Motor neuron (in vitro differentiated cells): ENCODE data around the gene KIF2C. TPM values are rescaled to one million over a fixed set of nuclear protein-coding genes. Genes with fewer than 3 reads are reported as not detected.
"Not testable (repeated sequence)": the region's sequence is repeated elsewhere in the genome, so short reads cannot be mapped to it uniquely, and the experiment has no call there.

Experiments
- ATAC-seq, 8 experiments: fragments of 200-7000 bp; cut with Tn5 transposase; replicated peaks in 6 of 8; 2 replicates each; pipeline ENCODE4 v1.8.0; 2021; ENCODE audit warnings: mild to moderate bottlenecking in 8 of 8, moderate library complexity in 8 of 8
- H3K27ac ChIP-seq, 2 donors: fragments of 250-450 bp; sonication (Bioruptor Pico); 2 replicates each; pipeline ENCODE4 v1.9.0; 2021; ENCODE audit warnings: antibody characterized with exemption in 2 of 2, mild to moderate bottlenecking in 2 of 2, moderate library complexity in 1 of 2
- H3K4me1 ChIP-seq, 2 donors: fragments of 250-450 bp; sonication (Bioruptor Pico); replicated peaks in 1 of 2; 2 replicates each; pipeline ENCODE4 v1.6.1; 2021; ENCODE audit warnings: antibody characterized with exemption in 2 of 2, mild to moderate bottlenecking in 2 of 2, moderate library complexity in 1 of 2
- H3K4me3 ChIP-seq, 5 donors: fragments of 250-450 bp; sonication (Bioruptor Pico); 2 replicates each; pipeline ENCODE4 v1.9.0; 2021; ENCODE audit warnings: antibody characterized with exemption in 5 of 5, mild to moderate bottlenecking in 5 of 5, moderate library complexity in 4 of 5
- WGBS, 10 experiments: fragments of 450-650 bp; shearing (Covaris generic); methylation state at CpG; one replicate each; pipeline ENCODE4 v1.0.0; 2022; 5-methylcytosine and 5-hydroxymethylcytosine counted together
- in situ Hi-C, 9 experiments: fragments of 400-800 bp; cut with MboI; loops; one replicate each; pipeline ENCODE4 v1.15.0; 2021; ENCODE audit warnings: low sequenced_read_pairs in 9 of 9, low pct_unique_long_range_greater_than_20kb in 2 of 9; ENCODE audit not compliant: unreplicated experiment in 9 of 9
- total RNA-seq, 8 experiments: library from RNA; unstranded; fragments of 300-600 nt; gene quantifications; 2 replicates each; pipeline versions ENCODE4 v1.2.3 to v1.2.4, GENCODE V29; 2022

KIF2C gene
- total RNA-seq, 8 experiments from 2014 or later = 0.61 to 92.3 (median 4.9) TPM

DNA sequence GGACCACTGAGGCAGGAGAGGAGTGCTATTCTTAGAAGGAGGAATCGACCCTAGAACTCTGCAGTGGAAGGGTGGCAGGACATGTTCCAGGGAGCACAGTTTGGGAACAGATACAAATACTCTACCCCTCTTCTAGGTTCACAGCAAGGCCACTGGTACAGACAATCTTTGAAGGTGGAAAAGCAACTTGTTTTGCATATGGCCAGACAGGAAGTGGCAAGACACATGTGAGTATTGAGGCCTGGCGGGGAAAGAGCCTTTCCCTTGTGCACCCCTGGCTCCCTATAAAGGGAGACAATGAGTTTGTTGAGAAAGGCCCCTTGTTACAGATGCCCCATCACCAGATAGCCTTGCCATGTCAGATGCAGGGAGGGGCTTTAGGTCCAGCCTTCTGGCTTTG is 17.8 kb downstream of the KIF2C start:
- Histone ChIP-seq H3K27ac (no peak overlapping the region), H3K4me3 (no peak overlapping the region), H3K4me1 (no peaks in the 10 kb centered on the region)
- no peak for ATAC-seq
- in situ Hi-C loops = no loop called here
- WGBS, 10 experiments = 92 to 100% (median 100%) methylated on average over 1 to 2 of the region's 2 CpGs; no CpG with 5 or more reads in 5 of the 10 experiments

DNA sequence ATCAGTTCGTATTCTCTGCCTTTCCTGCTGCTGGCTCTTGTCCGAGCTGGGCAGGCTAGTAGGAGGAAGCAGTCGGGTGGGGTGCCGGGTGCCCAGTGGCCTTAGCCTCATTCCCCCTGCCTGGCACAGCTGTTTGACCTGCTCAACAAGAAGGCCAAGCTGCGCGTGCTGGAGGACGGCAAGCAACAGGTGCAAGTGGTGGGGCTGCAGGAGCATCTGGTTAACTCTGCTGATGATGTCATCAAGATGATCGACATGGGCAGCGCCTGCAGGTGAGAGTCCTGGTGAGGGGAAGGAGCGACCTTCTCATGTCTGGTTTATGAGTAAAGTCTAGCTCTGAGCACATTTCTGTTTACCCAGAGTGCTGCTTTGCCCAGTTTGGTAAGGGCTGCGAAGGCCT is 19.4 kb downstream of the KIF2C start:
- Histone ChIP-seq H3K4me1 (no peaks in the 10 kb centered on the region), H3K27ac (no peak overlapping the region), H3K4me3 (no peak overlapping the region)
- WGBS, 10 experiments = 86 to 100% (median 97%) methylated on average over 1 to 8 of the region's 11 CpGs; no CpG with 5 or more reads in 4 of the 10 experiments
- no peak for ATAC-seq
- in situ Hi-C loops = no loop called here

DNA sequence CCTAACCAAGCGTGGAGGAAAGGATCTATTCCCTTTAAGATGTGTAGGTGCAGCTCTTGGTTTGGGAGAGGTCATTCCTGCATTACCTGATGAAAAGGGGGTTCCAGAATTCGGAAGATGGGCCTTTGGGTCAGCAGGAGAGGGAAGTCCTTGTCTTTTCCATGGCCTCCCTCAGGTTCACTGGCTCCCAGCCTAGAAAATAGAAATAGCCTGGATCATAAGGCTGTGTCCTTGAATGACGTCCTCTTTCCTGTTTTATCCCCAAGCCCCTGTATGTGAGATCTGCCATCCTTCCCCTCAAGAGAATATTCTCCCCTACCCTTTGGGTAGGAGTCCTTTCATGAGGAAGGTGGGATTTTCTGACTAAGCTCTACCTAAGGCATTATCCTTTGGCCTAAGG is 21.2 kb downstream of the KIF2C start:
- in situ Hi-C loops = no loop called here
- no peak for ATAC-seq
- Histone ChIP-seq H3K4me3 (no peak overlapping the region), H3K27ac (no peak overlapping the region), H3K4me1 (no peaks in the 10 kb centered on the region)
- 82 to 100% (median 100%) methylated on average over 1 to 2 of the region's 3 CpGs; no CpG with 5 or more reads in 3 of the 10 experiments for WGBS, 10 experiments

DNA sequence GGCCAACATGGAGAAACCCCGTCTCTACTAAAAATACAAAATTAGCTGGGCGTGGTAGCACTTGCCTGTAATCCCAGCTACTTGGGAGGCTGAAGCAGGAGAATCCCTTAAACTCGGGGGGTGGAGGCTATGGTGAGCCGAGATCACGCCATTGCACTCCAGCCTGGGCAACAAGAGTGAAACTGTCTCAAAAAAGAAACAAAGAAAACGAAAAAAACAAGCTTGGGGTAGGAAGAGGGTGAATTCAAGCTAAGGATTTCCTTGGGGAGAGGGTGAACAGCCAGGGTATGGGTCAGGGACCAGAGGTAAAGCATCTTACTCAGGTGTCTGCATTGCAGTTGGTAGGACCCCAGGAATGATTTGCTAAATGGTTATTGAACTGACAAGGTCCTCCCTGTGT is 26.8 kb downstream of the KIF2C start:
- H3K4me1 ChIP-seq, H3K4me3 ChIP-seq, in situ Hi-C loops, ATAC-seq, H3K27ac ChIP-seq: not testable (repeated sequence)
- 67 to 100% (median 93%) methylated on average over 1 to 6 of the region's 6 CpGs; no CpG with 5 or more reads in 2 of the 10 experiments for WGBS, 10 experiments

DNA sequence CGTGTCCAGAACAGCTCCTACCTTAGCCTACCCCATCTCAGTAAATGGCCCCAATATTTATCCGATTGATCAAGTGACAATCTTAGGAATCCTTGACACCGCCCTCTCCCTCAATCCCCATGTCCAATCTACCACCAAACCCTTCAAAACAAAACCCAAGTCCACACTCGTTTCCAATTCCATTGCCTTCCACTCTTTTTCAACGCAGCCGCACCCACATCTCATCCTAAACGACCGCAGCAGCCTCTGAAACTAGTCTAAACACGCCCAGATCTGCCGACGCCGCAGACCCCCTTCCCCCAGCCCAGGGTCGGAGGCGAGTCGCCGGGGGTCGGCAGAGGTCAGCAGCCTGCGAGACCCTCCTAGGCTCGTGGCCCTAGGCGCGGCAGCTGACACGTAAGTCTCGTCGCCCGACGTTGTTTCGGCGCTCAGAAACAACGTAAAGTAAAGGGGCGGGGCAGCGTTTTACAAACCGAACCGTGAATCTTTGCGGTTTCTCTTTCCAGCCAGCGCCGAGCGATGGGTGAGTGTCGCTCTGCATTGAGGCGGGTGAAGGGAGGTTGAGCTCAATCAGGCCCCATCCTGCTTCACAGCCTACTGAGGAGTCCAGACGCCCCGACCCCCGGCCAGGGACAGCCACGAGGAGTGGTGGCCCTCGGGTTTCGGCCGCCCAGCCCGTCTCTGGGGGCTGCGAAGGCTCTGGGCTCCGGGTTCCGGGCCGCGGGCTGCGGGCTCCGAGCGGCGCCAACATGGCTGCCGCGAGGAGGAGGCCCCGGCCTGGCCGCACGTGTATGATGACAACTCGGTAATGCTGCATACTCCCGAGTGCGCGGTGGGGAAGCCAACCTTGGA is 35.7 kb downstream of the KIF2C start, which contains the start of gene RPS8:
RPS8 (plus strand) TSS at position 463 of the 852 bp plus-strand sequence; CDS start at position 520, 57 bp downstream.
- in situ Hi-C loops = no loop called here
- peaks cover 22 to 23% of the 10 kb centered on the region in 2 donors for H3K4me1 ChIP-seq
- peak within 1 kb of the TSS; percentile 45 to 78 (median 59) for H3K4me3 ChIP-seq
- 0 to 3% (median 0%) methylated on average over 2 to 43 of the region's 65 CpGs; no CpG with 5 or more reads in 1 of the 10 experiments for WGBS, 10 experiments
- H3K27ac ChIP-seq = peak within 1 kb of the TSS; percentile 89
- peak; percentile 70 to 89 (median 86) for ATAC-seq

DNA sequence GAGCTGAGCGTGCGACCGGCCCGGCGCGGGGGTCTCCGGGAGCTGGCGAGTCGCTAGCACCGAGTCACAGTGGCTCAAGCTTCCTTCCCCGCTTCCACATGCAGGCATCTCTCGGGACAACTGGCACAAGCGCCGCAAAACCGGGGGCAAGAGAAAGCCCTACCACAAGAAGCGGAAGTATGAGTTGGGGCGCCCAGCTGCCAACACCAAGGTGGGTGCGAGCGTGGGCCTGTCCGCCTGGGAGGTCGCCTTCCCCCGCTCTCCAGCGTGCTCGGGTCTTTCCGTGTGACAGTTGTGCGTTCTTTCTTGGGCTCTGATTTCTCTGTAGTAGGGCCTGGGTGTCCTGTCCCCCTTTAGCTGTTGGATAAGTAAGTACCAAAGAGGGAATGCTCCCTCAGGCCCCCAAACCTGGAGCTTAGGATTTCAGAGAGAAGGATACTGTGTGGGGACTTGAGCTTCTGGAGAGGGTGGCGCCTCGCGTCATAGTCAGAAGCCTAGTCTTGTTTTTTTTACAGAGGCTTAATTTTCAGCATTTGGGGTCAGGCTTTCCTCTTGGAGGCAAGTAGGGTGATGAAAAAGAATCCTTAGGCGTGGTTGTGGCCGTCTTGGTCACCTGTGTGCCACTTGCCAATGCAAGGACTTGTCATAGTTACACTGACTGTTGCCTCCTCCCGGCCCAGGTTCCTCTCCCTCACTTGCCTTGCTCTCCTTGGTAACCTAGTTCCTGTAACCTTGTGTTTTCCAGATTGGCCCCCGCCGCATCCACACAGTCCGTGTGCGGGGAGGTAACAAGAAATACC is 36.5 kb downstream of the KIF2C start:
- in situ Hi-C loops = no loop called here
- Histone ChIP-seq H3K4me3 (peak overlapping the region; percentile 45 to 78 (median 59)), H3K4me1 (peaks cover 22 to 23% of the 10 kb centered on the region in 2 donors), H3K27ac (peak overlapping the region; percentile 89)
- WGBS, 10 experiments = 0 to 18% (median 5%) methylated on average over 4 to 33 of the region's 36 CpGs; no CpG with 5 or more reads in 3 of the 10 experiments
- ATAC-seq = peak in 4 of 8 experiments; percentile 0 to 2 (median 0)

DNA sequence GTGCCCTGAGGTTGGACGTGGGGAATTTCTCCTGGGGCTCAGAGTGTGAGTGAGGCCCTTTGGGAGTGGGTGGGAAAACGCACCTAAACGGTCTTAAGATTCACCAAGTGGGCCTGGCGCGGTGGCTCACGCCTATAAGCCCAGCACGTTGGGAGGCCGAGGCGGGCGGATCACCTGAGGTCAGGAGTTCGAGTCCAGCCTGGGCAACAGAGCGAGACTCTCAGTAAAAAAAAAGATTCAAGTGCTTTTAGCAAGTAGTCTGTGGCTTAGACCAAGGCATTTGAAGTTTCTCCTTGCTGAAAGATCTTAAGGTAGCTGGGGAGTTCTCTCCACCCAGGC is 37.1 kb downstream of the KIF2C start:
- WGBS, 10 experiments = 7 to 66% (median 43%) methylated on average over 1 to 12 of the region's 12 CpGs; no CpG with 5 or more reads in 5 of the 10 experiments
- in situ Hi-C loops = no loop called here

DNA sequence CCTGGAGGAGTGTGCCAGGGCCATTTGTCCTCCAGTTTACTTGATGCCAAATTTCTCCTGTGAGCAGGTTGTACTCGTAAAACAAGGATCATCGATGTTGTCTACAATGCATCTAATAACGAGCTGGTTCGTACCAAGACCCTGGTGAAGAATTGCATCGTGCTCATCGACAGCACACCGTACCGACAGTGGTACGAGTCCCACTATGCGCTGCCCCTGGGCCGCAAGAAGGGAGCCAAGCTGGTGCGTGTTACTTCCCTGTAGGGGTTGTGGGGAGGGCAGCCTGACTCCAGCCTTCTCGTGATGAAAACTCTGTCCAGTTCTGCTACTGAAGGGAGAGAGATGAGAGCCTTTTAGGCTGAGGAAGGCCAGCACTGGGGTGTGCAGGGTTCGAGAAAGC is 37.9 kb downstream of the KIF2C start:
- no peak overlapping the region for H3K4me3 ChIP-seq
- in situ Hi-C loops = no loop called here
- 33 to 100% (median 87%) methylated on average over 1 to 14 of the region's 14 CpGs; no CpG with 5 or more reads in 1 of the 10 experiments for WGBS, 10 experiments
- H3K27ac ChIP-seq = no peak overlapping the region
- H3K4me1 ChIP-seq = peaks cover 22 to 23% of the 10 kb centered on the region in 2 donors
- no peak for ATAC-seq

More for the DNA sequence above, 37.1 kb downstream of the KIF2C start:
- Histone ChIP-seq H3K4me3 (peak overlapping the region; percentile 45 to 78 (median 59)), H3K27ac (no peak overlapping the region), H3K4me1 (peaks cover 22 to 23% of the 10 kb centered on the region in 2 donors)
- no peak for ATAC-seq

DNA sequence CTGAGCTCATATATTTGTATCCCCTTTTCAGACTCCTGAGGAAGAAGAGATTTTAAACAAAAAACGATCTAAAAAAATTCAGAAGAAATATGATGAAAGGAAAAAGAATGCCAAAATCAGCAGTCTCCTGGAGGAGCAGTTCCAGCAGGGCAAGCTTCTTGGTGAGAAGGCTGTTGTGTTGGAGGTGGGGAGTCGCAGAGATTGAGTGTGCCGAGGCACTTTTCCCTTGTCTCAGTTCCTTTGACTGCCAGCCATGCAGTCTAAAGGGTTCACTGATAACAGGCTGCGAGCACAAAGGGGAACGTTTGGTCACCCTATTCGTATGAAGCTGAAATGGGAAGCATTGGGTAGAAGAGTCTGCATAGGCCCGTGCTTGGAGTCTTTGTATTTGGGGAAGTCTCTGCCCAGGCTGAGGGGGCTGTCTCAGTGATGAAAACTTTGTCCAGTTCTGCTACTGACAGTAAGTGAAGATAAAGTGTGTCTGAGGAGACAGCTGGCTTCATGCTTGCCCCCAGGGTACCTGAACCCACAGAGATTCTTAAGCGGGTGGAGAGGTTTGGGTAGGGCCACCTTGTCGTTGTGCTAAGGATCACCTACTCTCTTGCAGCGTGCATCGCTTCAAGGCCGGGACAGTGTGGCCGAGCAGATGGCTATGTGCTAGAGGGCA is 38.5 kb downstream of the KIF2C start:
- ATAC-seq = no peak
- in situ Hi-C loops = no loop called here
- Histone ChIP-seq H3K4me3 (no peak overlapping the region), H3K4me1 (peaks cover 22 to 23% of the 10 kb centered on the region in 2 donors), H3K27ac (no peak overlapping the region)
- 39 to 100% (median 82%) methylated on average over 1 to 10 of the region's 13 CpGs for WGBS, 10 experiments

DNA sequence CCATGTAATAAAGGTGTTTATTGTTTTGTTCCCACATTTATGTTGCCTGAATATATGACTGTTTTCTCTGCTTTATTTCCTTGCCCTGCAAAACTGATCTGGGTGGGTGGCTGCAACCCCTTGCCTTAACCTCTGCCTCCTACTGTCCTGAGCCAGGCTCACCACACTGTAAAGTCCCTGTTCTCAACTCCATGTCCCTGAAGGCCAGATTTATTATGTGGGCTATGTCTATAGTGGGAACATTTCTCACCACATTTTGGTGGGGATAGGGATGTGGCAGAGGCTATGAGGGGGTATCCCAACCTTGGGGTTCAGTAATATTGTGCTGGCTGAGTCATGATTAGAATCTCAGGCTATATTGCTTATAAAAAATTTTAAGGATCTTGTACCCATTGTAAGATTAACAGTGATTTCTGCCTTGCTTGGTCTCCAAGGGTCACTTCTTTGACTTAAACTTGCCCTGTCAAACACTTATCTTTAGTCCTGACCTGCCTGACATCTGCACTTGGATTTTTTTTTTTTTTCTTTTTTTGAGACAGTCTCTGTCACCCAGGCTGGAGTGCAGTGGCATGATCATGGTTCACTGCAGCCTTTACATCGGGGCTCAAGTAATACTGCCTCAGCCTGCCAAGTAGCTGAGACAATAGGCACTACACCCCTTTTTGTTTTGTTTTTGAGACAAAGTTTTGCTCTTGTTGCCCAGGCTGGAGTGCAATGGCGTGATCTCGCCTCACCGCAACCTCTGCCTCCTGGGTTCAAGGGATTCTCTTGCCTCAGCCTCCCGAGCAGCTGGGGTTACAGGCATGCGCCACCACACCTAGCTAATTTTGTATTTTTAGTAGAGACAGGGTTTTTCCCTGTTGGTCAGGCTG is 39.3 kb downstream of the KIF2C start:
- H3K4me1 ChIP-seq = peaks cover 25 to 27% of the 10 kb centered on the region in 2 donors
- no peak for ATAC-seq
- H3K27ac ChIP-seq = no peak overlapping the region
- WGBS, 10 experiments = 83 to 100% (median 94%) methylated on average over 1 to 6 of the region's 6 CpGs; no CpG with 5 or more reads in 4 of the 10 experiments
- H3K4me3 ChIP-seq = no peak overlapping the region
- in situ Hi-C loops = no loop called here

DNA sequence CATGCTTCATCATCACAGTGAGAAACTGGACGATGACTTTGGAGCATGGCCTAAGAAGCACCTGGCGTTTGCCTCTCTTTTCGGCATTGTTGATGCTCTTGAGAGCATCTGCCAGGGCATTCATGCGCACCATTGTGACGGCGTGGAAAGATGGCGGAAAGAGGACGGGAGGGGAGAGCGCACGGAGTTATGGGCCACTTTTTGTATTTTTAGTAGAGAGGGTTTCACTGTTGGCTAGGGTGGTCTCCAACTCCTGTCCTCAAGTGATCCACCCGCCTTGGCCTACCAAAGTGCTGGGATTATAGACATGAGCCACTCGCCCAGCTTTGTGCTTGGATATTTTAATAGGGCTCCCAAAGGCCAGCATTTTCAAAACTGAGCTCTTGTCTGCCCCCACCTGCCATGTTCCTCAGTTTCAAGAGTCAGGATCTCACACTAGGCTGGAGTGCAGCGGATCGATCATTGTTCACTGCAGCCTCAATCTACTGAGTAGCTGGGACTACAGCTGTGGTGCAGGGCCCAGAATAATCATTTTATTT is 41.0 kb downstream of the KIF2C start:
- ATAC-seq = peak in 1 of 8 experiments; percentile 3
- in situ Hi-C loops = no loop called here
- Histone ChIP-seq H3K27ac (no peak overlapping the region), H3K4me1 (peaks cover 28 to 32% of the 10 kb centered on the region in 2 donors), H3K4me3 (no peak overlapping the region)
- 87 to 98% (median 93%) methylated on average over 8 to 14 of the region's 14 CpGs; no CpG with 5 or more reads in 4 of the 10 experiments for WGBS, 10 experiments
